Measurements from ENCODE around the gene CDC73.

- TF ChIP-seq HDGF (IDR thresholded peaks at IDR 0.05) (no peak), CREB1 (IDR thresholded peaks at IDR 0.05; ENCODE audit: low read depth) (no peak), GABPA (IDR thresholded peaks at IDR 0.05; ENCODE audit: low read depth) (no peak), CREM (IDR thresholded peaks at IDR 0.05; ENCODE audit: low read depth) (no peak), ZNF274 (IDR thresholded peaks at IDR 0.05; ENCODE audit: insufficient read depth, insufficient read length) (no peak), CHD4 (IDR thresholded peaks at IDR 0.05) (no peak), CTCF (IDR thresholded peaks at IDR 0.05 in 2 of 3, conservative IDR thresholded peaks at IDR 0.05 in 1 of 3; ENCODE audit: control insufficient read depth in 2 of 3, extremely low read depth in 1 of 3, insufficient read depth in 1 of 3, low read depth in 3 of 3, low read length in 3 of 3) (no peak), KAT2A (conservative IDR thresholded peaks at IDR 0.05; ENCODE audit: control insufficient read depth, low read depth, low read length) (no peak), EP300 (IDR thresholded peaks at IDR 0.05; ENCODE audit: borderline replicate concordance in 1 of 2, control insufficient read depth in 1 of 2, low read depth in 2 of 2, low read length in 2 of 2) (no peak), SIN3A (IDR thresholded peaks at IDR 0.05; ENCODE audit: low read depth, low read length) (no peak), CBX3 (IDR thresholded peaks at IDR 0.05; ENCODE audit: borderline replicate concordance, low read depth) (no peak), HDAC2 (IDR thresholded peaks at IDR 0.05) (no peak)
These were observed 33.9 kb upstream of the CDC73 start for GRCh38 chr1:193087893-193088292.
